T-helper 2 cell treated with Interferon-gamma antibody and Interleukin-4, amounts not matched to agents 100 ng/mL and 5 ng/mL, for 36 hours (primary cell): ENCODE measurements around the gene S100A16. TPM values are rescaled to one million over a fixed set of nuclear protein-coding genes. Genes with fewer than 3 reads are reported as not detected.

Experiments
- intact Hi-C: fragments of 100-400 bp; cut with micrococcal nuclease; formaldehyde crosslinking; loops from one replicate; pipeline ENCODE4 v1.15.1; 2023
- total RNA-seq: library from RNA; stranded (reverse); gene quantifications from 2 replicates; pipeline ENCODE4 v1.2.3, GENCODE V29; 2022

Gene S100A16
- total RNA-seq, 1 donor from 2014 or later, result not detected

DNA sequence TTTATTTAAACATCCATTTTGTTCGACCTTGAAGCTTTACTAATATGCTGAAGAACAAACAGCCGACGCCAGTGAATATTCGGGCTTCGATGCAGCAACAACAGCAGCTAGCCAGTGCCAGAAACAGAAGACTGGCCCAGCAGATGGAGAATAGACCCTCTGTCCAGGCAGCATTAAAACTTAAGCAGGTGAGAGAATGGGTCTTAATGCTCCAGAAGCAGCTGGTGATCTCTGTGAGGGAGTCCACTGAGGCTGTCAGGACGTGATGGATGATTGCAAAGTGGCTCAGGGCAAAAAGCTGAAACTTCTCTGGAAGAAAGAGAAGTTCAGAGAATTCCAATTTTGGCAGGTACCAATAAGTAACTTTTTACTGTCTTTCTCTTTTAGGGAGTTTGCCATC lies 25.3 kb upstream of the S100A16 start:
- intact Hi-C loops, result no loop called here

DNA sequence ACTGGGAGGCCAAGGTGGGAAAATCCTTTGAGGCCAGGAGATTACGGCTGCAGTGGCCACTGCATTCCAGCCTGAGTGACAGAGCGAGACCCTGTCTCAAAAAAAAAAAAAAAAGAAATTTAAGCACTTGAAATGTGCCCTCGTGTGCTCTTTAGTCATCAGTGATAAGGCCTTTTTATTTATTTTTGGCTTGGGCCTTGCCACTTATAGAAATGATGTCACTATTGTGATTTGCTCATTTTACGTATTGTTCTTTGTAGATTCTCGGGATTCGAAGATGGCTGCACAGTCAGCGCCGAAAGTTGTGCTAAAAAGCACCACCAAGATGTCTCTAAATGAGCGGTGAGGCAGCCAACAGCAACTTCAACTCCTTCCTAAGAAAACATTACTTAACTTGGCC lies 23.4 kb upstream of the S100A16 start:
- intact Hi-C loops, result no loop called here

DNA sequence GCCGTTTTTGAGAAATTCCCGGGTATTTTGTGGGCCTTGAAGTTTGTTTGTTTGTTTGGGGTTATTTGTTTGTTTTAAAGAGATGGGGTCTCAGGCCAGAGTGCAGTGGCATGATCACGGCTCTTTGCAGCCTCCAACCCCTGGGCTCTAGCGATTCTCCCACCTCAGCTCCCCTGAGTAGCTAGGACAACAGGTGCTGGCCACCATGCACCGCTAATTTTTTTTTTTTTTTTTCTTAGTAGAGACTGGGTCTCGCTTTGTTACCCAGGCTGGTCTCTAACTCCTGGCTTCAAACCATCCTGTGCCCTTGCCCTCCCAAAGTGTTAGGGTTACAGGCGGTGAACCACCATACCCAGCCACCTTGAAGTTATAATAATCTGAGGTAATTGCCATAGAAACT lies 22.9 kb upstream of the S100A16 start:
- intact Hi-C loops, result loop anchor here (2.0 kb wide), 1 partner anchor 93 kb away; the partner anchor contains the start of gene INTS3

DNA sequence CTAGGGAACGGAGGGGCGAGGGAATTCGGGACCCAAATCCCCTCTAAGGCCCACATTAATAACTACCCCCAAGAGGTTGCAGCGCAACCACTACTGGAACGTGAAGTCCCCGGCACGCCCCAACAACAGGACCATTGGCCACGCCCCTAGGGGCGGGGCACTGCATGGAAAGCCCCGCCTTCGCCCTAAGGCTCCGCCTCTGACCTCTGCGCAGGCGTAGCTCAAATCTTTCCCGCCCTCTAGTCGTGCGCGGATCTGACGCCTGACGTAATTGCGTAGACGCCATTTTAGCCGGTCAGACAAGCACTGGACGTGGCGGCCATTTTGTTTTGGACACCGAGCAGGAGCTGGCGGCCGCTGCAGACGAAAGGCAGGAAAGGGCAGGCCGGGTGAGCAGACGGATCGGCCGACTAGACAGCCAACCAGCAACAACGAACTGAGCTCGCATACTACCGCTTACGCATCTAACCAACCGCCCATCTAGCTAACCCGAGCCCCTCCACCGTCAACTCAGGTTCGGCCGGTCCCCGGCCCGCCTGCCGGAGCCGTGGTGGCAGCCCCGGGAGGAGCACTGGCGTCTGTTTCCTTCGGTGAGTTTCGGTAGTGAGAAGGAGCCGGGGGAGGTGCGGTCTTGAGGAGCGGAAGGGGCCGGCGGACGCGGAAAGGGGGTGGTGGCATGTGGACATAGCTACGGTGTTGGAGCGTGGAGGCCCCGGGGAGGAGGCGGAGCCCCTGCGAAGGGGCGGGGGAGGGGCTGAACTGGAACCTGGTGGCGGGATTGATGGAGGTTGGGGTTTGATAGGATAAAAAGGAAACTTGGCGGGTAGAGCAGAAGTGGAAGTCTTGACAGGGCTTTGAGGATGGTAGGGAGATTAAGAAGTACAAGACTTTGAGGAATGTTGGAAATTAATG lies 21.1 kb upstream of the S100A16 start, which contains the start of gene CHTOP:
TSS of gene CHTOP (plus strand) at position 313 of the 912 bp plus-strand sequence. CDS start 2,523 bp downstream, outside the sequence.
- intact Hi-C loops, result loop anchor here (1.0 to 2.0 kb wide), 4 partner anchors 24 to 99 kb away; partner anchors contain the start of genes INTS3, S100A6 and SNAPIN

DNA sequence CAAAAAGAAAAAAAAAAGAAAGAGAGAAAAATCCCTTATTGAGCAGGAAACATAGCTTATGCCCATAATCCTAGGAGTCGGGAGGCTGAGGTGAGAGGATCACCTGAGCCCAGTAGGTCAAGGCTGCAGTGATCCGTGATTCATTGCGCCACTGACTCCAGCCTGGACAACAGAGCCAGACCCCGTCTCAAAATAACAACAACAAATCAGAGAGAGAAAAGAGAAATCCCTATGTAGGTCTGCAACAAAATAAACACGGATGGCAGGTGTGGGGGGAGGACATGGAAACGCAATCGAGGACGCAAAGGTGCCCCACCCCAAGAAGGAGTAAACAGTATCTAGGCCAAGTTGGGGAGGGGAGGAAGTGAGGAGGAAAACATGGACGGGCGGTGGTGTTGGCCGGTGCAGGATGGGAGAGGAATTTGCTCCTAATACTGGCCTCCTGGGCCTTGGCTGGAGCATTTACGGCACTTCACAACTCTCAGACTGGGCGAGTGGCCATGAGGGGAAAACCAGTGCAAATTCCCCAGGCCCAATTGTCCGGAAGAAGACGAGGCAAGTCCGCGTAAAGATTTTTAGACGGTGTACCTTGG lies 20.3 kb upstream of the S100A16 start:
- intact Hi-C loops, result loop anchor here (1.0 kb wide), 1 partner anchor 98 kb away; the partner anchor contains the start of gene S100A6

DNA sequence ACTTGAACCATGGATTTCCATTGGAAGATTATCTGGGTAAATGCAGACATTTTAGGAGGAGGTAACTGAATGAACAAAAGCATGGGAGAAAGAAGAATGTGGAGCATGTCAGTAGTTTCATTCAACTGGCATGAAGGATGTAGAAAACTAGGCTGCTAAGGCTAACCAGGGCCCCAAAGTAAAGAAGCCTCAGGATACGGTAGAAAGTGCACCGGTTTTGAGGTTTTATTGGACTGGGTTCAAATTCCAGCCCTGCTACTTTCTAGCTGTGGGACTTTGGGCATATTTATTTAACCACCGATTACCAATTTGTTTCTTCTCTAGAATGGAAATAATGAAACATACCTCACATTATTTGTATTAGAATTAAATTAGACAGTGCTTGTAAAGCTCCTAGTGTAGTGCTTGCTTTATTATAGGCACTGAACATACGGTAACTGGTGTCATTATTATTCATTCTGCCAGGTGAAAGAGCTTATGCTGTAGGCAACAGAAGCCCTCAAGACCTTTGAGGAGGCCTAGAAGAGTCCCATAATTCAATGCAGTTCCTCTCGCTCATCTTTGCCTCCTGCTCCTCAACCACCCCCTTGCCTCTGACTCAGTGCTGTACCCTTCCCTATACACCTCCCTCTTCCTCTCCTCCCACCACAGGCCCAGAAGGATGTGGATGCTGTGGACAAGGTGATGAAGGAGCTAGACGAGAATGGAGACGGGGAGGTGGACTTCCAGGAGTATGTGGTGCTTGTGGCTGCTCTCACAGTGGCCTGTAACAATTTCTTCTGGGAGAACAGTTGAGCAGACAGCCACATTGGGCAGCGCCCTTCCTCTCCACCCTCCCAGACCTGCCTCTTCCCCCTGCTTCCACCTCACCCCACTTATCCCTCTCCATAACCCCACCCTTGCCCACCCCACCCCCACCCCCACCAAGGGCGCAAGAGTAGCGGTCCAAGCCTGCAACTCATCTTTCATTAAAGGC lies 18.4 kb upstream of the S100A16 start:
- intact Hi-C loops, result no loop called here

DNA sequence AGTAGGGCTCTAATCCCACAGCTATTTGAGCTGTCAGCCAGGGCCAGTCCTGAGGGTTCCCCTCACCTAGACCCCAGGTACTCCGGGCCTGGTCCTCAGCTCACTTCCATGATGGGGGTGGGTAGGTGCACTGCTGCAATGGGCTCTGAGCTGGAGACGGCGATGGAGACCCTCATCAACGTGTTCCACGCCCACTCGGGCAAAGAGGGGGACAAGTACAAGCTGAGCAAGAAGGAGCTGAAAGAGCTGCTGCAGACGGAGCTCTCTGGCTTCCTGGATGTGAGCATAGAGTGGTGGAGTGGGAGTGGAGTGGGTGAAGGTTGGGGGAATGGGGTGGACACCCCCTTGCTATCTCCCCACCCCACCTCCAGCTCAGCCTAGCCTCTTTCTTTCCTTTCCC lies 17.4 kb upstream of the S100A16 start:
- intact Hi-C loops, result no loop called here

DNA sequence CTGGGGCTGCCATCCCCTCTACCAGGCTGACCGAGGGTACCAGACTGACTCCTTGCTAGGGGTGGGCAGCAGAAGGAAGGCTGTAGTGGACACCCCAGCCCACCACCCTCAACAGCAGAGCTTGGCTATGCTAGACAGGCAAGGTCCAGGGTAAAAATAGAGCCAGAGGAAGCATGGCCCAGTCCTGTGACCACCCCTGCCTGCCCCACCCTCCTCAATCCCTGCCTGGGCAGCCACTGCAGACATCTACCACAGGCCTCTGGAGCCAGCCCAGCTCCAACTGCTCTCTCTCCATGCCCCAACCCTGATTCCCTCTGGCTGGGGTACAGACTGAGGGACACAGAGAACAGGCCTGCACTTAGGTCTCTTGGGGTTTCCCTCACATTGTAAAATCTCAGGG lies 17.0 kb upstream of the S100A16 start:
- intact Hi-C loops, result no loop called here

DNA sequence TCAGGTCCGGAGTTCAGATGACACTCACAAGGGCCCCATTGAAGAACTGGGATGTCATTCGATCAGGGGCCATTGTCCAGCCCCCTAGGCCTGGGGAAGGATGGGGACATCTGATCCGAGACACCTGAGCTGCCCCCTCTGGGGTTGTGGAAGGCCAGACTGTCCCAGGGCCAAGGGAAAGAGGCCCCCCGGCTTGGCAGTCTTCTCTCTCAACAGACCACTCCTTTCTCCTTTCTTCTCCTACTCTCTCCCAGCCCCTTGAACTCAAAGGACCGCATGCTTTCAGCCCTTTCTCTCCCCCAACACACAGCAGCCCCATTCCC lies 16.4 kb upstream of the S100A16 start:
- intact Hi-C loops, result no loop called here

DNA sequence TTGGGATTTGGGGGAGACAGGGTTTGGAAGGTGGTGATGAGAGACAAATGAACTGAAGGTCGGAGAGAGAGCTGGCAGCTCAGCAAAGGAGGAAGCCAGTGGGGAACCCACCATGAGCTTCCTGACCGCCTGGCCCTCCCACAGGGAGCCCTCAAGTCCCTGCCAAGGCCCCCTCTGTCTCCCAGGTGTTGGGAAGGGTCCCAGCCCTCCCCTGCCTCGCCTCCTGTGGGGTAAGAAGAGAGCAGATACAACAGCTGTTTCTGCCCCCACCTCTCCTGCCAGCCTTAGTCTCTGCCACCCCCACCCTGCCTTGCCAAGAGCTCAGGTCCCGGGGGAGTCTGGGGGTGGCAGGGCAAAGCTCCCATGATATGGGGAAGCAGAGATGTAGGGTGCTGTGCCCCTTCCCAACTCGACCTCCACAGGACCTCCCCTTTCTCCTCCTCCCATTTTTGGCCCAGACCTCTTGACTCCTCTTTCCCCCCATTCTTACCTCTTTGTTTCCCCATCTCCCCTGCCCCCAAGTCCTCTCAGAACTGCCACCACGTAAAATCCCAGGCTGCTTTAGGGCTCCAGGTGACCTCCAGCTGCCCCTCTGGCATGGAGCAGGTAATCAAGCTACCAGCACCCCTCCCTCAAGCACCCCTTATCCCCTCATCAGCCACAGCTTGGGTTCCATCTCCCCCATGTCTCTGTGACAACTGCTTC lies 15.9 kb upstream of the S100A16 start:
- intact Hi-C loops, result no loop called here

DNA sequence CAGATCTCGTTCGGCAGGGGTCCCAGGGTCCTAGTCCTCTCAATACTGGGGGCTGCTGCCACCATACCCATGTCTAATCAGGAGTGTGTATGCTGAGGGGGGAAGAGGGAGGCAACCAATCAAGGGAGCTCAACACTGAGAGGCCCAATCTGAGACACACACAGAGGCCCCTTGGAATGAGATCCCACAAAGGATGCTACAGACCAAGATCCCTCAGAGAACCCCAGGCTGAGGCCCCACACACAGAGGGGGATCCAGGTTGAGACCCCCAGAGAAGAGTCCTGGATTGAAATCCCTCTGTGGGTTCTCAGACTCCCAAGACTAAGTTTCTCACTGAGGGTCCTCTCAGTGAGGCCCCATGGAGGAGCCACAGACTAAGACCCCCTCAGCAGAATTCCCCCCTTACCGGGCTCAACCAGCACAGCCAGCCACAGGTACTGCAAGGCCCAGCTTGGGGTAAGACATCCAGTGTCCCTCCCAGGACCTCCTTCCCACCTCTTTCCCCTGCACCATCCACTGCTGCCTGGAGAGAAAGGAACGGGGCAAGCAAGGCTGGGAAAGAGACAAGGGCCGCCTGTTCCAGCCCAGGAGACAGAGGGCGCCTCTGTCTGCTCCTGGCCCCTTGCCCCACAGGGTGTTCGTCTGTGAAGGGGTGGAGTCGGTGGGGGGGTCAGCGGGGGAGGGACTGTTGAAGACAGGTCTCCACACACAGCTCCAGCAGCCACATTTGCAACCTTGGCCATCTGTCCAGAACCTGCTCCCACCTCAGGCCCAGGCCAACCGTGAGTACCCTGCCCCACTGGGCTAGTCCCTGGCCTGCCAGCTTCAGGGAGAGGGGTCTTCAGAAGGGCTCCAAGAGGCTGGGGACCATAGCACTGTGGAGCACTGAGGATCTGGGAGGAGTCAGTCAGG lies 15.0 kb upstream of the S100A16 start, which contains the start of gene S100A1:
TSS of gene S100A1 (plus strand) at position 720 of the 912 bp plus-strand sequence. CDS start 2,088 bp downstream, outside the sequence.
- intact Hi-C loops, result no loop called here

DNA sequence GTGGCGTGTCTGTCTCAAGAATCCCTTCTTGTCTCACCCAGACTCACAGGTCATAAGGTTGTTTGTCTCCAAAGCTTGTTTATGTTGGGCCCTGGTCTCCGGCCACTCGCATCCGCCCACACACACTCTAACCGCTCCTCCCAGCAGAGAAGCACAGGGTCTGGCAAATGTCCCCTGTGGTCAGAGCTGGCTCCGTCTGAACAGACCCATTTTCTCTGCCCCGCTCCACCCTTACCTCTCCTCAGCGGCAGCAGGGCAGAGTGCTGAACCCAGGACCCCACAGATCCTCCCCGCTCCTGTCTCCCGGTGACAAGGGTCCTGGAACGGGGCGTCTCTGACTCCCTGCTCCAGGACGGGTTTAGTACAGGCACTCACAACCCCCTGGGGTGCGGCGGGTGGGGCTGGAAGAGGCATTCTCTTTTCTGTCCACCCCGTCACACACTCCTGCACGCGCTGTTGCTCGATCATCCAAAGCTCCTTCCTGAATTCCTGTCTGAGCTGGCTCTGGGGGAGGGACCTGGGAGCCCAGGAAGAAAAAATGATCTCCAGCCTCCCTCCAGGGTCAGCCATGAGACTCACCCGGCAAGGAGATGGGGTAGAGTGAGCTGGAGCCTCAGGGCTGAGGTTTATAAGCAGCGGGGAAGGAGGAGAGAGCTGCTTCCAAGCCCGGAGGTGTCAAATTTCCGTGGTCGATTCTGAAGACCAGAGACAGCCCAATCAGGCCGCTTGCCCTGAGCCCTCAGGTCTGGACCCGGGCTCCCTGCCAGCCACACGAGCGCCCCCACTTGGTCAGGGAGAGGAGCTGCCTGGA lies 14.2 kb upstream of the S100A16 start, which contains the start of gene S100A13:
TSS of gene S100A13 (minus strand) at position 602 of the 811 bp plus-strand sequence. CDS start 1,033 bp downstream, outside the sequence.
- intact Hi-C loops, result no loop called here

DNA sequence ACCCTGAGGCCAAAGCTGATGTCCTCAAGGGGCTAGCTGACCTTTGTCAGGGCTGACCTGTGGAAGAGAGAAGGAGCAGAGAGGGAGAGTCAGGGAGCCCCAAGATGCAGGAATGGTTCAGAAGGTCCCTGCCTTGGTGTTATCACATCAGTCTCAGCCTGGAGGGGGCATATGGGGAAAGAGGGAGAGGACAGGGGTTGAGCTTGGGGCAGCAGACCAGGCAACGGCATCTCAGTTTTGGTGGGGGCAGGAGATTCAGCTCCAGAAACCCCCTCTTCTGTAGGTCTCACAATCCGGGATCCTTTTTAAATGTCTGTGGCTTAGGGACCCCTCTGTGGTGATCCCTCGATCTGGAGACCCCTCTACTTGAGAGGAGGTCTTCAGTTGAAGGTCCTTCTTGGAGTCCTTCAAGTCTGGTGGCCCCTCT lies 13.6 kb upstream of the S100A16 start:
- intact Hi-C loops, result no loop called here

DNA sequence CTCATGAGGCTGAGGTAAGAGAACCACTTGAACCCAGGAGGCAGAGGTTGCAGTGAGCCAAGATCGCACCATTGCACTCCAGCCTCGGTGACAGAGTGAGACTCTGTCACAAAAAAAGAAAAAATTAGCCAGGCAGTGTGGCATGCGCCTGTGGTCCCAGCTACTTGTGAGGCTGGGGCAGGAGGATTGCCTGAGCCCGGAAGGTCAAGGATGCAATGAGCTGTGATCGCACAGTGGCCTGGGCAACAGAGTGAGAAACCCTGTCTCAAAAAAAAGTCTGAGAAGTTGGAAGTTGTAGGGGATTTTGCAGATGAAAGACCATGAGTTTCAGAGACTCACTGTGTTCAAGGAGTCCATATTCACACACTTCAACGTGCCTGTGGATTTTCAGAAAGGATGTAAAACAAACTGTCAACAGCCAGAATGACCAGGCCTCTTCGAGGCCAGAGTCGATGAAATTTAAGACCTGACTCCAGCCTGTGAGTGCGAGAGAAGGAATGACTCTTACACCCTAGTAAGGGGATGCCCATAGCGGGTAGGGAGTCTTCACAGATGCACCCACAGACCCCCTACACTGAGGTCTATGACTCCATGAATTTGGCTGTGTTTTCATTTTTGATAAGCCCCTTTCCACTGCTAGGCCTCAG lies 12.2 kb upstream of the S100A16 start:
- intact Hi-C loops, result no loop called here

DNA sequence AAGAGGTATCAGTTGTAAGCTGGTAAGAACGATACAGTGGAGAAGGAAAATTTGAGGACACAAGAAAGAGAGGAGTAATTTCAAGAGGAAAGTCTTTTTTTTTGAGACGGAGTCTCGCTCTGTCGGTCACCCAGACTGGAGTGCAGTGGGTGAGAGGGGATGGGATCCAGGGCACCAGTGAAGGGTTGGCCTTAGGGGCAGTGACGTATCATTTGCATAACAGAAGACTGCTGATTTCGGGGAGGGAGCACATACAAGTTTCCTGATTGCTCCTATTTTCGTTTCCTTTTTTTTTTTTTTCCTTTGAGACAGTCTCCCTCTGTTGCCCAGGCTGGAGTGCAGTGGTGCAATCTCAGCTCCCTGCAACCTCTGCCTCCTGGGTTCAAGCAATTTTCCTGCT lies 10.2 kb upstream of the S100A16 start:
- intact Hi-C loops, result no loop called here

DNA sequence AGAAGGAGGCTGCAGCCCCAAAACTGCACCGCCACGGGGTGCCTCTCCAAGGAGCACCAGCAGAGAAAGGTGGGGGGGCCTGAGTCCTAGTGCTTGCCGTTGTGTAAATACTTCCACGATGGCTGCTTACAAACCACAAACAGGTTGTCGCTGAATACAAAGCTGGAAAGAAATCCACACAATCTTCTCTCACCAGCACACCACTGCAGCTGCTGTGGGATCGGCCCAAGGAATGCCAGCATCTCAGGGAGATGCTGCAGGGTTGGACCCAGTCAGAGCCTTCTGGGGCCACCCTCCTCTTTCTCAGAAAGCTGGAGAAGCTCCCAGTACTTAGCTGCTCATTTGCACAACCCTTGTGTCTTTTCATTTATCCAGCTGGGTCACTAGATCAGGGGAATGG lies 6.2 kb upstream of the S100A16 start:
- intact Hi-C loops, result no loop called here

DNA sequence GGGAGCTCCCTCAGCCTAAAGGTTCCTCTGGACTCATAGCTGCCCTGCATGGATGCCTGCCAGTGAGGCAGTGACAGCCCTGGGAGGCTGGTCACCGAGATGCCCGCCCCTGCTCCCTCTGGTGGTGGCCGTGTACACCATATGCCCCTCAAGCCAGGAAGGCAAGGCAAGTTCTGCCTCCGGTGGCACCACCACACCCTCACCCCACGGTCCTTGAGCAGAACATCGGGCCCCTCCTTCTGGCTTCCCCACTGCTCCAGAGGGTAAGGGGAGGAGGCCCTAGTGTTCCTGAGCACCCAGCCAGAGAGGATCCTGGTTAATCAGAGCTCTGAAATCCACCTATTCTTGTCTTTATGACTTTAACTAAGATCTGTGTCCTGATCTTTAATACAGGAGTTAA lies 4.7 kb upstream of the S100A16 start:
- intact Hi-C loops, result loop anchor here (1.0 kb wide), 3 partner anchors 45 to 108 kb away; no protein-coding TSS in a partner anchor

DNA sequence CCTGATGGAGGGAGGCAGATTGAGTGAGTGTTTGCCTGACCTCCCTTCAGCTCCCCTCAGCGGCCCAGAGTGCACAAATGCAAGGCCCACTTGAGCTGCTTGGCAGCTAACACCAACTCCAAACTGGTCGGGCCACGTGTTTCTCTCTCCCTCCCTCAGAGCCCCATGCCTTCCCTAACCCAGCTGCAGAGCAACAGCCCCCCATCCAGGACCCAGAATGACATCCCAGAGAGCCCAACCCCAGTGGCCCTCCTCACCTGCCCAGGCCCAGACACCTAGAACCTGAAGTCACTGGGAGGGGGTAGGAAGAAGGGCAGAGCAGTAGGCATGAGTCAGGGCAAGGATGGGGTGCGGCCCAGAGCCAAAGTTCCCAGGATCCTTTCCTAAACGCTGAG lies 4.0 kb upstream of the S100A16 start:
- intact Hi-C loops, result loop anchor here (1.0 kb wide), 3 partner anchors 45 to 108 kb away; no protein-coding TSS in a partner anchor
